ENCODE results near the gene MVP.

MVP gene

DNA sequence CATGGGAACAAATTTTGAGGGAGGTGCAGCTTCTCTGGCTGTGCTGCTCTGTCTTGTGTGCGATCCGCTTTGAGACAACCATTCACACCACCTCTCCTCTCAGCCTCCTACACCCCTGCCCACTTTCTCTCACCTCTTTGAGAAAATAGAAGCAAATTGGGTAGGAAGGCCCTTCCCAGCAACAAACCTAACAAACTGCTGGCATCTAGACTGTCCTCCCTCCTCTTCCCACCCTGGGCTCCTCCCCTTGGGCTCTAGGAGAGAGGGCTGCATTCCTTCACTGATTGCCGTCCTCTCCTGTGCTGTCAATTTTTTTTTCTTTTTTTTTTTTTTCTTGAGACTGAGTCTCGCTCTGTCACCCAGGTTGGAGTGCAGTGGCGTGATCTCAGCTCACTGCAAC, 29.2 kb downstream of the MVP start:
- no peak for ATAC-seq
- TF ChIP-seq ZNF565 (CRISPR knock-in tag; conservative IDR thresholded peaks at IDR 0.05; ENCODE audit: low read depth) (no peak), PPARA (CRISPR knock-in tag; IDR thresholded peaks at IDR 0.05; ENCODE audit: borderline replicate concordance) (no peak), TSHZ2 (CRISPR knock-in tag; IDR thresholded peaks at IDR 0.05) (no peak), ZNF8 (CRISPR knock-in tag; IDR thresholded peaks at IDR 0.05) (no peak), POU6F1 (CRISPR knock-in tag; IDR thresholded peaks at IDR 0.05; ENCODE audit: borderline replicate concordance, low read depth) (no peak), TCF4 (CRISPR knock-in tag; IDR thresholded peaks at IDR 0.05; ENCODE audit: borderline replicate concordance) (no peak), GLIS3 (CRISPR knock-in tag; IDR thresholded peaks at IDR 0.05) (no peak), TOX (CRISPR knock-in tag; IDR thresholded peaks at IDR 0.05; ENCODE audit: borderline replicate concordance) (no peak), BACH2 (CRISPR knock-in tag; IDR thresholded peaks at IDR 0.05; ENCODE audit: borderline replicate concordance) (no peak), ZNF70 (CRISPR knock-in tag; IDR thresholded peaks at IDR 0.05) (no peak), ISL1 (CRISPR knock-in tag; IDR thresholded peaks at IDR 0.05) (no peak), PATZ1 (CRISPR knock-in tag; IDR thresholded peaks at IDR 0.05; ENCODE audit: borderline replicate concordance) (no peak), ZFP3 (CRISPR knock-in tag; IDR thresholded peaks at IDR 0.05) (no peak), ESRRG (CRISPR knock-in tag; IDR thresholded peaks at IDR 0.05) (no peak), OSR1 (CRISPR knock-in tag; IDR thresholded peaks at IDR 0.05) (no peak), SNAI2 (CRISPR knock-in tag; IDR thresholded peaks at IDR 0.05) (no peak), CREB5 (CRISPR knock-in tag; IDR thresholded peaks at IDR 0.05; ENCODE audit: low read depth) (no peak), ARNTL (CRISPR knock-in tag; IDR thresholded peaks at IDR 0.05; ENCODE audit: borderline replicate concordance, low read depth) (no peak), ZFP30 (CRISPR knock-in tag; IDR thresholded peaks at IDR 0.05) (no peak), RARB (CRISPR knock-in tag; IDR thresholded peaks at IDR 0.05) (no peak)

DNA sequence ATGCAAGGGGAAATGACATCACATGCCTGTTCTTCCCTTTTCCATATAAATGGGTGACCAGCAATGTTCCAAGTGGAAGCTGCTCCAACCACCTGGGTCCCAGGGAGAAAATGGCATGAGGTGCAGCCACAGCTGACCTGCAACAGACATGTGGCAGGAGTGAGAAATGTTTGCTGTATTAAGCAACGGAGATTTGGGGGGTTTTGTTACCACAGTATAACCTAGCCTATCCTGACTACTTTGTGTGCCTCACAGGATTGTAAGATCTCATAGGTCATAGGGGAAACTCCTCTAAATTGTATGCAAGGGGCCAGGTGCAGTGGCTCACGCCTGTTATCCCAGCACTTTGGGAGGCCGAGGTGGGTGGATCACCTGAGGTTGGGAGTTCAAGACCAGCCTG, 30.7 kb downstream of the MVP start:
- TF ChIP-seq, protein P1, sequence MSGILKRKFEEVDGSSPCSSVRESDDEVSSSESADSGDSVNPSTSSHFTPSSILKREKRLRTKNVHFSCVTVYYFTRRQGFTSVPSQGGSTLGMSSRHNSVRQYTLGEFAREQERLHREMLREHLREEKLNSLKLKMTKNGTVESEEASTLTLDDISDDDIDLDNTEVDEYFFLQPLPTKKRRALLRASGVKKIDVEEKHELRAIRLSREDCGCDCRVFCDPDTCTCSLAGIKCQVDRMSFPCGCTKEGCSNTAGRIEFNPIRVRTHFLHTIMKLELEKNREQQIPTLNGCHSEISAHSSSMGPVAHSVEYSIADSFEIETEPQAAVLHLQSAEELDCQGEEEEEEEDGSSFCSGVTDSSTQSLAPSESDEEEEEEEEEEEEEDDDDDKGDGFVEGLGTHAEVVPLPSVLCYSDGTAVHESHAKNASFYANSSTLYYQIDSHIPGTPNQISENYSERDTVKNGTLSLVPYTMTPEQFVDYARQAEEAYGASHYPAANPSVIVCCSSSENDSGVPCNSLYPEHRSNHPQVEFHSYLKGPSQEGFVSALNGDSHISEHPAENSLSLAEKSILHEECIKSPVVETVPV (CRISPR knock-in tag; IDR thresholded peaks at IDR 0.05) = no peak
- TF ChIP-seq ISL1 (CRISPR knock-in tag; IDR thresholded peaks at IDR 0.05) (no peak), OSR1 (CRISPR knock-in tag; IDR thresholded peaks at IDR 0.05) (no peak)

DNA sequence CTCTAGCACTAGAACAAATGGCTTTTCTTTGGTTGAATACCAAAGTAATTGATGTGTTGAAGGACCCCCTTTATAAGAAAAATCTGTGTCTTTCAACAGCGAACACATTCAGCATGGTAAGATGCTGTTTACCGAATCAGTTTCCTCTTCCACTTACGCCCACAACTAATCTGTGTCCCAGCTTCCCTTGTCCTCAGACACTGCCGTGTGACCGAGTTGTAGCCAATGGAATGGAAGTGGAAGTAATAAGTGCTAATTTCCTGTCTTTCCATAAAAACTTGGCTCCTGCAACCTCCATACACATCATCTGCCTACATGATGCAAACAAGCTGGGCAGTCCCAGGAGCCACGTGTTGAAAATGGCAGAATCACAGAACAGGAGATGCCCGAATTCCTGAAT, 32.4 kb downstream of the MVP start:
- ATAC-seq = no peak
- TF ChIP-seq ZFP3 (CRISPR knock-in tag; IDR thresholded peaks at IDR 0.05) = no peak
- no peak for TF ChIP-seq ZC3H10 (CRISPR knock-in tag; IDR thresholded peaks at IDR 0.05)
- TF ChIP-seq ZNF8 (CRISPR knock-in tag; IDR thresholded peaks at IDR 0.05) = no peak
- no peak for TF ChIP-seq TOX (CRISPR knock-in tag; IDR thresholded peaks at IDR 0.05; ENCODE audit: borderline replicate concordance)
- TF ChIP-seq PPARA (CRISPR knock-in tag; IDR thresholded peaks at IDR 0.05; ENCODE audit: borderline replicate concordance) = no peak
- TF ChIP-seq SNAI2 (CRISPR knock-in tag; IDR thresholded peaks at IDR 0.05) = no peak
- no peak for TF ChIP-seq CSDC2 (CRISPR knock-in tag; IDR thresholded peaks at IDR 0.05)
- no peak for TF ChIP-seq ARNTL (CRISPR knock-in tag; IDR thresholded peaks at IDR 0.05; ENCODE audit: borderline replicate concordance, low read depth)
- no peak for TF ChIP-seq ISL1 (CRISPR knock-in tag; IDR thresholded peaks at IDR 0.05)
- TF ChIP-seq OSR1 (CRISPR knock-in tag; IDR thresholded peaks at IDR 0.05) = no peak
- TF ChIP-seq, protein P1 (CRISPR knock-in tag; IDR thresholded peaks at IDR 0.05) = no peak
- no peak for TF ChIP-seq POU6F1 (CRISPR knock-in tag; IDR thresholded peaks at IDR 0.05; ENCODE audit: borderline replicate concordance, low read depth)

More for the DNA sequence above, 30.7 kb downstream of the MVP start:
- ATAC-seq = no peak

Data from SK-N-SH treated with all-trans-retinoic acid at 6 μM for 48 hours (cell line).